DMS153 treated with DMSO at 0.1 percent for 48 hours (cell line): ENCODE results near the gene MCM9.

Experiments used
- DNase-seq: peaks from one replicate; lab custom pipeline; 2025; ENCODE audit not compliant: unreplicated experiment; lab: John Stamatoyannopoulos, UW

Gene MCM9

GRCh38 chr6:118932421-118932820, 2.5 kb downstream of the MCM9 start:
- DNase-seq, result no peak

GRCh38 chr6:118931436-118931835, 3.5 kb downstream of the MCM9 start:
- DNase-seq, result no peak

GRCh38 chr6:118930680-118931079, 4.3 kb downstream of the MCM9 start:
- no peak for DNase-seq

- DNase-seq, result no peak
Measured at GRCh38 chr6:118923035-118923434, 11.9 kb downstream of the MCM9 start.

GRCh38 chr6:118921084-118921483, 13.9 kb downstream of the MCM9 start:
- no peak for DNase-seq

GRCh38 chr6:118918329-118918725, 16.6 kb downstream of the MCM9 start:
- no peak for DNase-seq

- DNase-seq, result no peak
Measured at GRCh38 chr6:118917546-118918328, 17.2 kb downstream of the MCM9 start.

GRCh38 chr6:118914598-118914997, 20.4 kb downstream of the MCM9 start:
- no peak for DNase-seq

GRCh38 chr6:118913161-118913560, 21.8 kb downstream of the MCM9 start:
- DNase-seq, result no peak

- no peak for DNase-seq
Measured at GRCh38 chr6:118912646-118913045, 22.3 kb downstream of the MCM9 start.

- DNase-seq, result no peak
Measured at GRCh38 chr6:118908441-118908840, 26.5 kb downstream of the MCM9 start.

GRCh38 chr6:118905851-118906250, 29.1 kb downstream of the MCM9 start:
- DNase-seq, result no peak

GRCh38 chr6:118905084-118905483, 29.9 kb downstream of the MCM9 start:
- no peak for DNase-seq

- DNase-seq, result no peak
Measured at GRCh38 chr6:118903691-118904090, 31.3 kb downstream of the MCM9 start.

- no peak for DNase-seq
Measured at GRCh38 chr6:118903138-118903537, 31.8 kb downstream of the MCM9 start.

GRCh38 chr6:118902726-118903125, 32.2 kb downstream of the MCM9 start:
- no peak for DNase-seq

- DNase-seq, result no peak
Measured at GRCh38 chr6:118899948-118900347, 35.0 kb downstream of the MCM9 start.

GRCh38 chr6:118897386-118897785, 37.6 kb downstream of the MCM9 start:
- no peak for DNase-seq

GRCh38 chr6:118896339-118897136, 38.4 kb downstream of the MCM9 start:
- DNase-seq, result peak; percentile 19

- DNase-seq, result no peak
Measured at GRCh38 chr6:118895859-118896258, 39.1 kb downstream of the MCM9 start.

GRCh38 chr6:118895261-118895560, 39.7 kb downstream of the MCM9 start:
- no peak for DNase-seq

GRCh38 chr6:118894425-118895260, 40.3 kb downstream of the MCM9 start:
- peak; percentile 20 for DNase-seq
